Osteoblast (primary cell): Measurements from ENCODE around the gene RNGTT. TPM values are rescaled to one million over a fixed set of nuclear protein-coding genes. Genes with fewer than 3 reads are reported as not detected.

ENCODE experiments used
- DNase-seq: peaks from one replicate; pipeline ENCODE4 v3.0.0; 2011; ENCODE audit warnings: low spot score, mixed read lengths; ENCODE audit not compliant: insufficient read length; ENCODE audit errors: missing footprints
- H2AFZ ChIP-seq: 2 replicates; pipeline ENCODE4 v1.6.0; 2011; ENCODE audit warnings: mild to moderate bottlenecking, low read length
- H3K27ac ChIP-seq: 2 replicates; pipeline ENCODE4 v1.5.1; 2011; ENCODE audit warnings: mild to moderate bottlenecking, low read depth, low read length, moderate library complexity
- H3K27me3 ChIP-seq: 2 replicates; pipeline ENCODE4 v1.6.0; 2012; ENCODE audit warnings: mild to moderate bottlenecking, control low read depth, inconsistent platforms, low read length, moderate library complexity; ENCODE audit not compliant: insufficient read depth
- H3K36me3 ChIP-seq: 2 replicates; pipeline ENCODE4 v1.5.1; 2011; ENCODE audit warnings: mild to moderate bottlenecking, low read length, control low read depth, moderate library complexity; ENCODE audit not compliant: insufficient read depth
- H3K4me1 ChIP-seq: 2 replicates; pipeline ENCODE4 v1.5.1; 2011; ENCODE audit warnings: mild to moderate bottlenecking, low read length, control low read depth, moderate library complexity; ENCODE audit not compliant: insufficient read depth
- H3K4me2 ChIP-seq: 2 replicates; pipeline ENCODE4 v1.6.0; 2011; ENCODE audit warnings: mild to moderate bottlenecking, low read length; ENCODE audit not compliant: insufficient read depth
- H3K4me3 ChIP-seq: fragments of 200-600 bp; sonication (generic); 3 replicates; pipeline ENCODE4 v1.5.1; 2012; ENCODE audit warnings: mild to moderate bottlenecking, low read length, inconsistent platforms; ENCODE audit not compliant: insufficient read depth
- H3K79me2 ChIP-seq: 2 replicates; pipeline ENCODE4 v1.6.0; 2012; ENCODE audit warnings: mild to moderate bottlenecking, low read length, control low read depth, inconsistent platforms; ENCODE audit not compliant: insufficient read depth
- H3K9me3 ChIP-seq: 2 replicates; pipeline ENCODE4 v1.5.1; 2011; ENCODE audit warnings: low read depth, low read length, control low read depth
- H4K20me1 ChIP-seq: 2 replicates; pipeline ENCODE4 v1.6.0; 2012; ENCODE audit warnings: mild to moderate bottlenecking, low read length, control low read depth; ENCODE audit not compliant: insufficient read depth
- small RNA-seq: library from RNA; depleted of rRNA; stranded (forward); fragments of <200 nt; gene quantifications from one replicate; pipeline ENCODE3, GENCODE V24; 2012
- total RNA-seq: library from RNA; depleted of rRNA; stranded (reverse); fragments of >200 nt; gene quantifications from 2 replicates; pipeline ENCODE4 v1.2.3, GENCODE V29; 2012
- TF ChIP-seq, protein P1 (sequence below): IDR thresholded peaks from 2 replicates; pipeline ENCODE4 v1.5.1; 2011; ENCODE audit warnings: mild to moderate bottlenecking, low read depth, low read length, moderate library complexity; ENCODE audit errors: extremely low read depth

RNGTT gene
- total RNA-seq, 1 donor: 19.2 TPM

DNA sequence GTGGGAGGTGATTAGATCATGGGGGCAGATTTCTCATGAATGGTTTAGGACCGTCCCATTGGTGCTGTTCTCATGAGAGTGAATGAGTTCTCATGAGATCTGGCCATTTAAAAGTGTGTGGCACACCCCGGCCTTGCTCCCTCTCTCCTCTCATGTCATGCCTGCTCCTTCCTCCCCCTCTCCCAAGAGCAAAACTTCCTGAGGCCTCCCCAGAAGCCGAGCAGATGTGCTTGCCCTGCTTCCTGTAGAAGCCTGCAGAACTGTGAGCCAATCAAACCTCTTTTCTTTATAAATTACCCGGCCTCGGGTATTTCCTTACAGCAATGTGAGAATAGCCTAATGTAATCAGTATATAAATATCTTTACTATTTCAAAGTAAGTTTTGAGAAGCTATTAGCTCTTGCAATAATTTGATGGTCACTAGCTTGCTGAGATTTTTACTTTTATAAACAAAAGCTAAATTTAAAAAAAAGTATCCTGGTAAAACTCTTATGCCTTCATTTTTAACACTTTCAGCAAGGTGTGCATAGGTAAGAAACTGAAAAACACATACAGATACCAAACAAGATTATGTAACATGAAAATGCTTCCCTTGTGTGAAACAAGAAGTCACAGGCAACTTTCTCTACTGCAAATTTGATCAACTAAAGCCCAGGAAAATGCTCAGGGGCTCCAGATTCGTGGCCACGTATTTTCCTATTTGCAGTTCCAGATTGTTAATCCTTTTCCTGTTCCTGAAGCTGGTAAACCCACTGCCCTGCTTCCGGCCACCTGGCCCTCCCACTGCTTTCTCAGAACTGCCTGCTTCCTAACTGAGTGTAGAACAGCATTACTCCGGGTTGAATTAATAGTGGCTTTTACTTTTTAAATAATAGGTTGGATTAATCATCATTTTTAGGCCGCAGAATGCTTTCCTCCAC is 402.1 kb downstream of the RNGTT start:
- no peak for DNase-seq
- H2AFZ ChIP-seq: no peak overlapping the region

More for the DNA sequence above, 402.1 kb downstream of the RNGTT start:
- Histone ChIP-seq H3K9me3 (no peaks in the 10 kb centered on the region), H3K4me2 (no peak overlapping the region), H3K4me1 (no peaks in the 10 kb centered on the region), H3K36me3 (no peaks in the 10 kb centered on the region), H3K27me3 (no peaks in the 10 kb centered on the region), H3K4me3 (no peak overlapping the region), H4K20me1 (no peaks in the 10 kb centered on the region), H3K79me2 (no peaks in the 10 kb centered on the region), H3K27ac (no peak overlapping the region)
- TF ChIP-seq, protein P1, sequence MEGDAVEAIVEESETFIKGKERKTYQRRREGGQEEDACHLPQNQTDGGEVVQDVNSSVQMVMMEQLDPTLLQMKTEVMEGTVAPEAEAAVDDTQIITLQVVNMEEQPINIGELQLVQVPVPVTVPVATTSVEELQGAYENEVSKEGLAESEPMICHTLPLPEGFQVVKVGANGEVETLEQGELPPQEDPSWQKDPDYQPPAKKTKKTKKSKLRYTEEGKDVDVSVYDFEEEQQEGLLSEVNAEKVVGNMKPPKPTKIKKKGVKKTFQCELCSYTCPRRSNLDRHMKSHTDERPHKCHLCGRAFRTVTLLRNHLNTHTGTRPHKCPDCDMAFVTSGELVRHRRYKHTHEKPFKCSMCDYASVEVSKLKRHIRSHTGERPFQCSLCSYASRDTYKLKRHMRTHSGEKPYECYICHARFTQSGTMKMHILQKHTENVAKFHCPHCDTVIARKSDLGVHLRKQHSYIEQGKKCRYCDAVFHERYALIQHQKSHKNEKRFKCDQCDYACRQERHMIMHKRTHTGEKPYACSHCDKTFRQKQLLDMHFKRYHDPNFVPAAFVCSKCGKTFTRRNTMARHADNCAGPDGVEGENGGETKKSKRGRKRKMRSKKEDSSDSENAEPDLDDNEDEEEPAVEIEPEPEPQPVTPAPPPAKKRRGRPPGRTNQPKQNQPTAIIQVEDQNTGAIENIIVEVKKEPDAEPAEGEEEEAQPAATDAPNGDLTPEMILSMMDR: no peak

Small RNA genes lying within 50 kb of the gene (small RNA-seq; reads per million reads assigned to genes)
- gene AL079342.1 (not detected), gene RF00045 (not detected)

Other genes starting within 250 kb of the RNGTT start
- gene PNRC1, start 117.1 kb upstream of the RNGTT start, total RNA-seq: 95.2 and 98.1 TPM in 2 replicates
- gene SRSF12, start 154.5 kb upstream of the RNGTT start, total RNA-seq: under 0.01 and 0.29 TPM in 2 replicates
- gene PM20D2, start 182.4 kb upstream of the RNGTT start, total RNA-seq: 2.4 and 2.9 TPM in 2 replicates